Cardiac muscle cell (in vitro differentiated cells and primary cell): ENCODE measurements around the gene KXD1. TPM values are rescaled to one million over a fixed set of nuclear protein-coding genes. Genes with fewer than 3 reads are reported as not detected.
A peak's percentile ranks its signal among the peaks of the same experiment; 100 is the strongest.

Source experiments
- DNase-seq, 2 donors: peaks; one replicate each; pipeline versions ENCODE4 v3.0.0 to v3.0.0-alpha.2; 2010 to 2017; ENCODE audit warnings: low read depth in 1 of 2, low spot score in 1 of 2
- H3K27ac ChIP-seq: fragments of 200-600 bp; sonication (generic); 2 replicates; pipeline ENCODE4 v1.5.1; 2016
- H3K27me3 ChIP-seq: fragments of 200-600 bp; sonication (generic); 2 replicates; pipeline ENCODE4 v1.6.0; 2016; ENCODE audit warnings: control low read depth
- H3K36me3 ChIP-seq: fragments of 200-600 bp; sonication (generic); 2 replicates; pipeline ENCODE4 v1.5.1; 2016; ENCODE audit warnings: control low read depth
- H3K4me1 ChIP-seq: fragments of 200-600 bp; sonication (generic); 2 replicates; pipeline ENCODE4 v1.8.1; 2017; ENCODE audit warnings: low read depth, mild to moderate bottlenecking, mixed run types
- H3K4me3 ChIP-seq: fragments of 200-600 bp; sonication (generic); 2 replicates; pipeline ENCODE4 v1.5.1; 2016; ENCODE audit warnings: mild to moderate bottlenecking
- H3K9me3 ChIP-seq: fragments of 200-600 bp; sonication (generic); 2 replicates; pipeline ENCODE4 v1.5.1; 2017; ENCODE audit warnings: low read depth, mild to moderate bottlenecking, control low read depth
- polyA plus RNA-seq: library from polyadenylated mRNA; unstranded; fragments of >200 nt; fragmentation: Nextera tagmentation; extraction: Ambion mirVana; gene quantifications from 2 replicates; pipeline ENCODE4 v1.2.1, GENCODE V29; 2016
- total RNA-seq: library from RNA; depleted of rRNA; stranded (reverse); fragments of >200 nt; gene quantifications from 2 replicates; pipeline ENCODE4 v1.2.3, GENCODE V29; 2016
- TF ChIP-seq, protein P1 (sequence below): IDR thresholded peaks from 2 replicates; pipeline ENCODE4 v1.5.1; 2012; ENCODE audit warnings: low read depth, mild to moderate bottlenecking, low read length

Gene KXD1
- total and polyA plus RNA-seq, 2 experiments from 2014 or later = 127 to 137 TPM

DNA sequence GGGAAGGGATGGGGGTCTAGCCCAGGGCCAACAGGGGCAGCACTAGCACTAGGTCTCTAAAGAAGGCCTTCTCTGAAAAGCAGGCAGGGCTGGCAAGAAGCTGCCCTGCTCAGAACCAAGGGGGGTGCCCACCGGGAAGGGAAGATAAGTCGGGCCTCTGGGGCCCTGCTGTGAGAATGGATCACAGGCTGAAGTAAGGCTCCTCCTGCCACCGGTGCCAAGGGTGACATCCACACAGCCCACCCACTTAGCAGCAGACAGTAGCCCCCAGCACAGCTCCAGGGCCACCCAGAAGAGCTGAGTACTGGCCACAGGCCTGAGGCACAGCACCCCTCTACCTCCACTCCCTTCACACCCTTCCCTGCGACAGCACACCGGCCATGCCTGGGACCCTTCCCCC is 41.7 kb upstream of the KXD1 start:
- TF ChIP-seq, protein P1, sequence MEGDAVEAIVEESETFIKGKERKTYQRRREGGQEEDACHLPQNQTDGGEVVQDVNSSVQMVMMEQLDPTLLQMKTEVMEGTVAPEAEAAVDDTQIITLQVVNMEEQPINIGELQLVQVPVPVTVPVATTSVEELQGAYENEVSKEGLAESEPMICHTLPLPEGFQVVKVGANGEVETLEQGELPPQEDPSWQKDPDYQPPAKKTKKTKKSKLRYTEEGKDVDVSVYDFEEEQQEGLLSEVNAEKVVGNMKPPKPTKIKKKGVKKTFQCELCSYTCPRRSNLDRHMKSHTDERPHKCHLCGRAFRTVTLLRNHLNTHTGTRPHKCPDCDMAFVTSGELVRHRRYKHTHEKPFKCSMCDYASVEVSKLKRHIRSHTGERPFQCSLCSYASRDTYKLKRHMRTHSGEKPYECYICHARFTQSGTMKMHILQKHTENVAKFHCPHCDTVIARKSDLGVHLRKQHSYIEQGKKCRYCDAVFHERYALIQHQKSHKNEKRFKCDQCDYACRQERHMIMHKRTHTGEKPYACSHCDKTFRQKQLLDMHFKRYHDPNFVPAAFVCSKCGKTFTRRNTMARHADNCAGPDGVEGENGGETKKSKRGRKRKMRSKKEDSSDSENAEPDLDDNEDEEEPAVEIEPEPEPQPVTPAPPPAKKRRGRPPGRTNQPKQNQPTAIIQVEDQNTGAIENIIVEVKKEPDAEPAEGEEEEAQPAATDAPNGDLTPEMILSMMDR = no peak
- Histone ChIP-seq H3K4me1 (peaks cover 46% of the 10 kb centered on the region), H3K27ac (peak overlapping the region; percentile 88)

DNA sequence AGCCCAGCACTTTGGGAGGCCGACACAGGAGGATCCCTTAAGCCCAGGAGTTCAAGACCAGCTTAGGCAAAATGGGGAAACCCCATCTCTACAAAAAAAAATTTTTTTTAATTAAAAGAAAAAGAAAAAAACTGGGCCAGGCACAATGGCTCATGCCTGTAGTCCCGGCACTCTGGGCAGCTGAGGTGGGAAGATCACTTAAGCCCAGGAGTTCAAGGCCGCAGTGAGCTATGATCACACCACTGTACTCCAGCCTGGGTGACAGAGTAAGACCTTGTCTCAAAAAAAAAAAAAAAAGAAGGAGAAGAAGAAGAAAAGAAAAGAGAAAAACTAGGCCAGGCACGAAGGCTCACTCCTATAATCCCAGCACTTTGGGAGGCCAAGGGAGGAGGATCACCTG is 40.1 kb upstream of the KXD1 start:
- Histone ChIP-seq H3K4me1 (peaks cover 46% of the 10 kb centered on the region), H3K36me3 (no peaks in the 10 kb centered on the region), H3K27ac (no peak overlapping the region), H3K9me3 (no peaks in the 10 kb centered on the region), H3K27me3 (no peaks in the 10 kb centered on the region), H3K4me3 (no peak overlapping the region)
- no peak for DNase-seq
- TF ChIP-seq, protein P1 = no peak

More for the DNA sequence above, 41.7 kb upstream of the KXD1 start:
- no peaks in the 10 kb centered on the region for H3K36me3 ChIP-seq
- H3K4me3 ChIP-seq = no peak overlapping the region
- no peaks in the 10 kb centered on the region for H3K9me3 ChIP-seq
- DNase-seq = no peak
- H3K27me3 ChIP-seq = no peaks in the 10 kb centered on the region

DNA sequence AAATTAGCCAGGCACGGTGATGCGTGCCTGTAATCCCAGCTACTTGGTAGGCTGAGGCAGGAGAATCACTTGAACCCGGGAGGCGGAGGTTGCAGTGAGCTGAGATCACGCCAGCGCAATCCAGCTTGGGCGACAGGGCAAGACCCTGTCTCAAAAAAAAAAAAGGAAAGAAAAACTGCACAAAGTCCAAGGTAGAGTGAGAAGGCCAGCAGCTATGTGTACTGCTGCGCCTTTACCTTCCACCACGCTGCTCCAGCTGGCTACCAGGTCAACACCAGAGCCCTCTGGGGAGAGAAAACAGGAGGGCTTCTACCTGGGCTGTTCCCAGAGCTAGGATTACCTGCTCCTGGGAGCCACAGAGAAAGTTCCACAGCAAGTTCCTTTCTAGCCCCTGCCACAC is 39.0 kb upstream of the KXD1 start:
- TF ChIP-seq, protein P1 = no peak
- Histone ChIP-seq H3K9me3 (no peaks in the 10 kb centered on the region), H3K27me3 (no peaks in the 10 kb centered on the region), H3K27ac (no peak overlapping the region), H3K4me1 (peaks cover 36% of the 10 kb centered on the region), H3K36me3 (no peaks in the 10 kb centered on the region), H3K4me3 (no peak overlapping the region)
- DNase-seq = no peak

DNA sequence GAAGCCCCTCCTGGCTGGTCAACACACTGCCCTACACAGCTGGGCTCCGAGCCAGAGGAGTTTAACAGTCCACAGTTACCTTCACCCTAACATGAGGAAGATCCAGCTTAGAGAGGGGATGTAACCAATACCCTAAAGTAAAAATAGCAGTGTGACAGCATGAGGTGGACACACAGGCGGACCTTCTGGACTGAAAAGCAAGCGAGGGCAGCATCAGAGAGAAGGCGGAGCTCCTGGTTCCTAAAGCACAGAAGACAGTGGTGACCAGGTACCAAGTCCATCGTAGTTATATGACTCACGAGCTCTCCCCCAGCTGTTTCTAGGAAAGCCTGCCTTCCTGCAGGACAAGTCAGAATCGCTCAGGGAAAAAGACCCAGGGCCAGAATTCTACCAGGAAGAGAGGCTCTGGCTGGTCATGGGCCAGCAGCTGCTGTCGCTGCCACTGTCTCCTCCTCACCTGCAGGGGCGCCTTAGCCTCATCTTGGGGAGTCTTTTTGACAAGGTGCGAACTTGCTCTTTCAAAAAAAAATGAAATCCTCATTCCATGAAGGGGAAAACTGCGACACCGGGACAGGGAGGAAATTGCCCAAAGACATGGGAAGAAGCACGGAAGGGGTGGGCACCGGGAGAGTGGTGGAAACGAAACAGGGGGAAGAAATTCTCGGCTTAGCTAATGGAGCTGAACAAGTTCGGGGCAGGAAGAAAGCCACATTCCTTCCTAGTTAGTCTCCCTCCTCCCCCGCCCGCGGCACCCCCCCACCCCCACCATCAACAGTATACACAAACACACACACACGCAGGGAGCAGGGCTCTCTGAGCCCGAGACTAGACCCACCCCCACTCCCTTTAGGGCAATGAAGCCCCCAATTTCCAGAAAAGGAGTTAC is 37.5 kb upstream of the KXD1 start:
- TF ChIP-seq, protein P1 = peak; percentile 70
- H3K4me1 ChIP-seq = peaks cover 23% of the 10 kb centered on the region

GRCh38 chr19:18520848-18521691 is 36.6 kb upstream of the KXD1 start:
- H3K27me3 ChIP-seq = no peaks in the 10 kb centered on the region
- peaks cover 14% of the 10 kb centered on the region for H3K4me1 ChIP-seq
- no peaks in the 10 kb centered on the region for H3K9me3 ChIP-seq
- TF ChIP-seq, protein P1 = no peak
- H3K36me3 ChIP-seq = no peaks in the 10 kb centered on the region
- H3K27ac ChIP-seq = peak overlapping the region; percentile 95
- H3K4me3 ChIP-seq = peak overlapping the region; percentile 95
- peak; percentile 25 to 34 for DNase-seq

More for the DNA sequence above, 37.5 kb upstream of the KXD1 start:
- peak; percentile 66 to 81 for DNase-seq
- Histone ChIP-seq H3K27ac (peak overlapping the region; percentile 80), H3K36me3 (no peaks in the 10 kb centered on the region), H3K27me3 (no peaks in the 10 kb centered on the region), H3K9me3 (no peaks in the 10 kb centered on the region), H3K4me3 (peak overlapping the region; percentile 95)
